ENCODE measurements around the gene CHPT1. TPM values are rescaled to one million over a fixed set of nuclear protein-coding genes. Genes with fewer than 3 reads are reported as not detected.

Gene CHPT1
- total and polyA plus RNA-seq, 2 donors (not counting 3 experiments of a cell fraction or from before 2014, with no cell fraction given), result 12.1 to 19.3 TPM

DNA sequence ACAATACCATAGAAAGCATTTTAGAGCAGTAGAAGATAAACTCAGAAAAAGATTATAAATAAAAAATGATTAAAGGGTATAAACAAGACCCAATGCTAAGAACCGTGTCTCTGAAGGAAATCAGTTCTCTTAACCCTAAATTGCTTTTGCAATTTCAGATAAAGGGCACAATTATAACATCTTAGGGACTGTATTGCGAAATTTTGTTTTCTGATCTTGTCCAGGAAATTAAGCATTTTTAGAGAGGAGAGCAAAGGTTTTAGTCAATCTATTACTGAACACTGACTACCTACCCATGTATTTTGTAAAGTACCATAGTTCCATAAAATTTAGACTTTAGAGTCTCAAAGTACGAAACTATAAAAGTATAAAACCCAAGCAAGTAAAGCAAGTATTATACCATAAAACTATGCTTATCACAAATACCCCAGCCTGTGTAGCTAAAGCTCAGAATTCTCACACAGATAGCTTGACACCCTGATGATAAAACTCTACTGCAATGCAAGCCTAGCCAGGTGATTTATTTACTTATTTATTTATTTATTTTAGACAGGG lies 6.8 kb upstream of the CHPT1 start:
- dilution Hi-C loops (cut with MboI; ENCODE audit: extremely low pct_ligation_motif_present, low sequenced_read_pairs), result no loop called here

More for the DNA sequence above, 6.8 kb upstream of the CHPT1 start:
- CTCF ChIA-PET, result no interaction called here
- H3K4me1 ChIP-seq (ENCODE audit: control insufficient read depth, extremely low read depth, insufficient read depth, low read length), result no peaks in the 10 kb centered on the region
- no peak for DNase-seq (ENCODE audit: low read depth, low spot score)
- intact Hi-C loops (cut with micrococcal nuclease), result loop anchor here (10.0 kb wide), 1 partner anchor 1116 kb away; the partner anchor contains the start of gene GAS2L3
- peaks cover 0 to 2% of the 10 kb centered on the region in 2 experiments for H3K27me3 ChIP-seq (ENCODE audit: control insufficient read depth in 2 of 2, insufficient read depth in 2 of 2, low read length in 2 of 2)
- no peaks in the 10 kb centered on the region for H4K20me1 ChIP-seq (replicated peaks; ENCODE audit: control insufficient read depth, extremely low read depth, insufficient read depth, low read length)
- no peak overlapping the region for H2AFZ ChIP-seq (ENCODE audit: low read depth, low read length)
- no peaks in the 10 kb centered on the region for H3K36me3 ChIP-seq (ENCODE audit: control insufficient read depth in 2 of 2, extremely low read depth in 1 of 2, insufficient read depth in 2 of 2, low read length in 2 of 2)
- H3K9ac ChIP-seq (replicated peaks; ENCODE audit: extremely low read depth, insufficient read depth, low read length), result no peak overlapping the region
- H3K4me2 ChIP-seq (ENCODE audit: insufficient read depth, low read length), result no peak overlapping the region
- no peaks in the 10 kb centered on the region for H3K9me1 ChIP-seq (replicated peaks; ENCODE audit: control insufficient read depth, extremely low read depth, insufficient read depth, low read length)
- TF ChIP-seq POLR2A (IDR thresholded peaks at IDR 0.05; ENCODE audit: low read depth, low read length) (no peak), FOS (IDR thresholded peaks at IDR 0.05; ENCODE audit: borderline replicate concordance, insufficient read depth, low read length) (no peak), MYC (IDR thresholded peaks at IDR 0.05; ENCODE audit: low read depth, low read length) (no peak), JUN (IDR thresholded peaks at IDR 0.05; ENCODE audit: borderline replicate concordance, insufficient read depth, insufficient read length, low read depth) (no peak), GATA2 (IDR thresholded peaks at IDR 0.05; ENCODE audit: insufficient read depth, insufficient read length, low read depth, low read length) (no peak), EZH2 (IDR thresholded peaks at IDR 0.05; ENCODE audit: borderline replicate concordance, low read depth, low read length, severe bottlenecking) (no peak)
- TF ChIP-seq, protein P1, sequence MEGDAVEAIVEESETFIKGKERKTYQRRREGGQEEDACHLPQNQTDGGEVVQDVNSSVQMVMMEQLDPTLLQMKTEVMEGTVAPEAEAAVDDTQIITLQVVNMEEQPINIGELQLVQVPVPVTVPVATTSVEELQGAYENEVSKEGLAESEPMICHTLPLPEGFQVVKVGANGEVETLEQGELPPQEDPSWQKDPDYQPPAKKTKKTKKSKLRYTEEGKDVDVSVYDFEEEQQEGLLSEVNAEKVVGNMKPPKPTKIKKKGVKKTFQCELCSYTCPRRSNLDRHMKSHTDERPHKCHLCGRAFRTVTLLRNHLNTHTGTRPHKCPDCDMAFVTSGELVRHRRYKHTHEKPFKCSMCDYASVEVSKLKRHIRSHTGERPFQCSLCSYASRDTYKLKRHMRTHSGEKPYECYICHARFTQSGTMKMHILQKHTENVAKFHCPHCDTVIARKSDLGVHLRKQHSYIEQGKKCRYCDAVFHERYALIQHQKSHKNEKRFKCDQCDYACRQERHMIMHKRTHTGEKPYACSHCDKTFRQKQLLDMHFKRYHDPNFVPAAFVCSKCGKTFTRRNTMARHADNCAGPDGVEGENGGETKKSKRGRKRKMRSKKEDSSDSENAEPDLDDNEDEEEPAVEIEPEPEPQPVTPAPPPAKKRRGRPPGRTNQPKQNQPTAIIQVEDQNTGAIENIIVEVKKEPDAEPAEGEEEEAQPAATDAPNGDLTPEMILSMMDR (IDR thresholded peaks at IDR 0.05; ENCODE audit: extremely low read depth in 1 of 2, insufficient read depth in 1 of 2, low read depth in 1 of 2, low read length in 2 of 2), result no peak
- no peak overlapping the region for H3K27ac ChIP-seq (ENCODE audit: insufficient read depth, low read depth, low read length)
- BruUV-seq (replicated peaks), result no TSS peak
- H3K79me2 ChIP-seq (ENCODE audit: control insufficient read depth, insufficient read depth, low read length), result no peaks in the 10 kb centered on the region
- no peak for FAIRE-seq
- POLR2A ChIA-PET, result no interaction called here
- no peak overlapping the region for H3K4me3 ChIP-seq (replicated peaks in 1 of 3; ENCODE audit: insufficient read depth in 1 of 3, low read depth in 1 of 3, low read length in 3 of 3)
- H3K9me3 ChIP-seq (replicated peaks; ENCODE audit: control insufficient read depth, insufficient read depth, low read length), result no peaks in the 10 kb centered on the region

Measured in endothelial cell of umbilical vein (primary cell).